Heart left ventricle (tissue), 16 donors: ENCODE data around the gene CDH24. TPM values are rescaled to one million over a fixed set of nuclear protein-coding genes. Genes with fewer than 3 reads are reported as not detected.

Experiments
- ATAC-seq, 4 donors: fragments of 200-7000 bp; cut with Tn5 transposase; one replicate each; pipeline ENCODE4 v1.9.1; 2020 to 2022; ENCODE audit warnings: moderate library complexity in 4 of 4, mild to moderate bottlenecking in 3 of 4, moderate number of reproducible peaks in 1 of 4
- DNase-seq, 5 donors: peaks; one replicate each; pipeline ENCODE4 v3.0.0-alpha.2; 2020
- H3K27ac ChIP-seq, 12 donors: fragments of 200-600 bp; sonication (generic) in 4 of 12; one replicate each; pipeline versions ENCODE4 v1.5.0 to v1.8.0; 2016 to 2022; ENCODE audit warnings: mild to moderate bottlenecking in 2 of 12
- H3K27me3 ChIP-seq, 9 donors: fragments of 200-600 bp; sonication (generic) in 2 of 9; one replicate each; pipeline versions ENCODE4 v1.5.1 to v1.8.0; 2016 to 2022; ENCODE audit warnings: mild to moderate bottlenecking in 3 of 9
- H3K36me3 ChIP-seq, 9 donors: fragments of 200-600 bp; sonication (generic) in 2 of 9; one replicate each; pipeline versions ENCODE4 v1.5.0 to v1.8.0; 2018 to 2022; ENCODE audit warnings: mild to moderate bottlenecking in 2 of 9
- H3K4me1 ChIP-seq, 12 donors: fragments of 200-600 bp; sonication (generic) in 4 of 12; one replicate each; pipeline versions ENCODE4 v1.5.0 to v1.8.0; 2016 to 2022; ENCODE audit warnings: mild to moderate bottlenecking in 3 of 12
- H3K4me3 ChIP-seq, 12 donors: fragments of 200-600 bp; sonication (generic) in 4 of 12; one replicate each; pipeline versions ENCODE4 v1.5.0 to v1.8.0; 2017 to 2022; ENCODE audit warnings: mild to moderate bottlenecking in 9 of 12, moderate library complexity in 4 of 12
- H3K9me3 ChIP-seq, 12 donors: fragments of 200-600 bp; sonication (generic) in 4 of 12; one replicate each; pipeline versions ENCODE4 v1.5.0 to v1.8.0; 2016 to 2022; ENCODE audit warnings: mild to moderate bottlenecking in 1 of 12
- CTCF ChIP-seq, 12 donors: fragments of 200-600 bp; sonication (generic) in 4 of 12; IDR thresholded peaks; one replicate each; pipeline versions ENCODE4 v1.5.0 to v1.8.0; 2018 to 2022; ENCODE audit warnings: antibody characterized with exemption in 12 of 12, mild to moderate bottlenecking in 5 of 12
- POLR2A ChIP-seq, 2 donors: fragments of 450-650 bp; IDR thresholded peaks; one replicate each; pipeline ENCODE4 v1.6.1; 2017; ENCODE audit warnings: antibody characterized with exemption in 2 of 2, mild to moderate bottlenecking in 2 of 2, moderate library complexity in 2 of 2
- WGBS, 4 donors: extraction: QIAGEN DNeasy Blood & Tissue Kit in 2 of 4; methylation state at CpG; one replicate each; pipeline versions ENCODE4 v1.1.5 to v1.1.7; 2013 to 2018; 5-methylcytosine and 5-hydroxymethylcytosine counted together
- intact Hi-C, 10 donors: fragments of 100-400 bp; cut with DNase I; formaldehyde crosslinking; loops; one replicate each; pipeline versions ENCODE4 v1.11.1 to v1.14.2; 2022
- polyA plus RNA-seq, 2 donors: library from polyadenylated mRNA; stranded (reverse); fragments of 200-250 nt; gene quantifications; one replicate each; pipeline ENCODE4 v1.2.3, GENCODE V29; 2013
- total RNA-seq, 9 donors: library from RNA; depleted of rRNA in 2 of 9; stranded (reverse); fragments of >200 nt in 2 of 9; fragmentation: NEBNext Ultra II Directional in 3 of 9; extraction: Animal tissue kit (Norgen Biotek cat#: 25700) in 3 of 9; gene quantifications; one replicate each; pipeline versions ENCODE4 v1.1.0 to v1.2.4, GENCODE V29; 2016 to 2023
- donor health status: ischemic (EF 13 %, LVEDD 7.1; RV severe dilation, severe dysfunction).
- donor health status: healthy with polysubstance abuse.
- donor health status: DM: no; HTN: yes; CAD: no.
- donor health status: DM: no; HTN: no; CAD: no.
- donor health status: ischemic (EF 25% LVEDD 6.9; RV normal size, moderate dysfunction).
- donor health status: ischemic (EF 25% LVEDD 5.7; RV mildly dilated, moderate dysfunction).
- donor health status: healthy.
- donor health status: DM: yes; HTN: yes; CAD: no.
- donor health status: ischemic (EF 35%, LVEDD 5.7; RV mildly dilated, moderate dysfunction).
- donor health status: nonischemic (EF 11% LVEDD 7.7; RV severe dilation, severe dysfunction).
- donor health status: DM: yes; HTN: yes; CAD: no.
- donor health status: PGD.
- donor health status: ischemic (EF 29% LVEDD 5.4; RV normal size, mild dysfunction).
- donor health status: nonischemic (EF 23%, LVEDD 6.1; RV moderate dilation, normal function).

CDH24 gene
- total and polyA plus RNA-seq, 11 donors, result 0.72 to 3.3 (median 1.9) TPM

DNA sequence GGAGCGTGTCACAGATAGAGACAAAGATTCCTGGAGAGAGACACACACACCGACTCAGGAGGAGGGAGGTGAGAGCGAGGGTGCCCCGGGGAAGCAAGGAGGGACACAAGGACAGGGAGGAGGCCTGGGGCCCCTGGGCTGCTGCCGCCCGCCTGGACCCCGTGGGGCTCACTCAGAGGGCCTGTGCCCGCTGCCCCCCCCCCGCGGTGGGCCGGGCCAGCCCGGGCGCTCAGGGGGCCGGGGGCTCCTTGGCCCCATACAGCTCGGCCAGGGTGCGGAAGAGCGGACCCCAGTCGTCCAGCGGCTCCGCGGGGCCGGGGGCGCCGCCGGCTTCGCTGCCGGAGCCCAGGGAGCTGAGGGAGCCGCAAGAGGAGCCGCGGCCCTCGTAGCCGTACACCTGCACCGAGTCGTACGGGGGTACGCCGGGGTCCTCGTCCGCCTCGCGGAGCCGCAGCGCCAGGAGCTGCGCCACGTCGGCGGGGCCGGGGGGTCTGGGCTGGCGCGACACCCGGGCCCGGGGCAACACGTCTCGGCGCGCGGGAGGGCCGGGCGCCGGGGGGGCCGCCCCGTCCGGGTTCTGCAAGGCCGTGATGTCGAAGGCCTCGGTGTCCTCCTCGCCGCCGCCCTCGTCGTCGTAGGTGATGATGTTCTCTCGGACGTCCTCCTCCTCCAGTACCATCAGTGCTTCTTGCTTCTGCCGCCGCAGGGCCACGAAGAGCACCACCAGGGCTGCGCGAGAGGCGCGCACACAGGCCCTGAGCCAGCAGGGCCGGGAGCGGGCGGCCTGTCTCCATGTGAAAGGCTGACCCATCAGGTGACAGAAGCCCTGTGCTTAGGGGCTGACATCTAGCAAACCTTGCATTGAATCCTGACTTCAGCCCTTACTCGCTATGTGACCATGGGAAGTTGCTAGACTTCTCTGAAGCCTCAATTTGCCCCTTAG, 9.3 kb downstream of the CDH24 start:
- Histone ChIP-seq H3K9me3 (no peaks in the 10 kb centered on the region), H3K27ac (peak overlapping the region in 8 of 12 donors; percentile 47 to 78 (median 64)), H3K36me3 (no peaks in the 10 kb centered on the region), H3K27me3 (no peaks in the 10 kb centered on the region), H3K4me1 (peaks cover 3 to 38% (median 14%) of the 10 kb centered on the region in 12 donors), H3K4me3 (no peak overlapping the region)
- 61 to 73% (median 71%) methylated on average over 63 to 85 of the region's 85 CpGs for WGBS, 4 donors
- DNase-seq (no peak), ATAC-seq (no peak)
- no peak for TF ChIP-seq CTCF (IDR thresholded peaks at IDR 0.05)
- no peak for TF ChIP-seq POLR2A (IDR thresholded peaks at IDR 0.05)
- intact Hi-C loops, result no loop called here

GRCh38 chr14:23047034-23047634, 10.2 kb downstream of the CDH24 start:
- WGBS, 4 donors, result 50 to 69% (median 64%) methylated on average over 6 of the region's 6 CpGs
- DNase-seq, result peak in 3 of 5 donors; percentile 54 to 62 (median 55)
- Histone ChIP-seq H3K27ac (peak overlapping the region in 11 of 12 donors; percentile 25 to 78 (median 58)), H3K4me3 (no peak overlapping the region), H3K36me3 (no peaks in the 10 kb centered on the region), H3K9me3 (no peaks in the 10 kb centered on the region), H3K4me1 (peaks cover 3 to 38% (median 14%) of the 10 kb centered on the region in 12 donors), H3K27me3 (no peaks in the 10 kb centered on the region)
- intact Hi-C loops, result no loop called here
- no peak for TF ChIP-seq POLR2A (IDR thresholded peaks at IDR 0.05)
- ATAC-seq, result peak in 3 of 4 donors; percentile 12 to 55 (median 17)

DNA sequence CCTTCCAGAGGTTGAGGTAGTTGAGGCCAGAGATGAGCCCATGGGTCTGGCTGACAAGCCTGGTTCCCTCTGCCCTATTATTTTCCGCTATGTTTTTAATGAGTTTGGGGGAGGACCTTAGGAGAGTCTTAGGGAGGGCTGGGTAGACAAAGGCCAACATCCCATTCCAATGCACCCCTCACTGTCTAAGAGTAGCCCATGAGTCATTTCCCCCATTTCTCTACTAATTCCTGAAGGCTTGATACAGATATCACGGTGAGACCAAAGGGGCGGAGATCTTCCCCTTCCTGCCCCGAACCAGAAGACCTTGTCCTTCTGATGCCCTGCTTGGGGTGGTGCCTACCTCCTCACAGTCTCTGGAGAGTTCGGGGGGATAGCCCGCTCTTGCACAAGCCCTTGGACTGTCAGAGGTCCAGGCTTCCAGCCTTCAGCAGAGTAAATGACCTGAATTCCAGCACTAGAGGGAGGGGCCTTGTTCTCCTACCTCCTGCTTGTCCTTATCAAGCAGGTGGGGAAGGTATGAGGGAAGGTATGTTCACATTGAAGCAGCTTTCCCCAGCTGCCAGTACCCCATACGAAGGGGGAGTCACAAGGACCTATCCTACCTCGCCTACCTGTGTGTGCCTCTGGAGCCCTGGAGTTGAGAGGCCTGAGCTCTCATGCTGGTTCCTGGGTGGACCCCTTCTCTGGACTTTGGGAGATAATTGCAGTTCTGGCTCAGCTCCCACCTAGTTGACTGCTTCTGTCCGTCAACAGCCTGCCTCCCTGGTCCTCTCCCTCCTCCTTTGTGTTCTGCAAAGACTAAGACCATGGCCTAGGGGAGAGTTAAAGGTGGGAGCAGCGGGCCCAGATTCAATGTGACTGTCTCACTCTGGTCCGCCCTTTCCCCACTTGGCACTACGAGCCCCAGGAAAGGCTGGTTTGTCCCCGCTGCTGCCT, 11.6 kb downstream of the CDH24 start:
- H3K4me3 ChIP-seq, result no peak overlapping the region
- H3K4me1 ChIP-seq, result peaks cover 3 to 38% (median 14%) of the 10 kb centered on the region in 12 donors
- peak; percentile 17 to 62 (median 45) for ATAC-seq
- H3K27ac ChIP-seq, result peak overlapping the region in 10 of 12 donors; percentile 25 to 78 (median 60)
- H3K27me3 ChIP-seq, result no peaks in the 10 kb centered on the region
- TF ChIP-seq CTCF (IDR thresholded peaks at IDR 0.05) (no peak), POLR2A (IDR thresholded peaks at IDR 0.05) (no peak)
- no peaks in the 10 kb centered on the region for H3K36me3 ChIP-seq
- whole genome bisulfite sequencing, 4 donors, result 74 to 81% (median 80%) methylated on average over 13 of the region's 13 CpGs
- DNase-seq, result peak in 1 of 5 donors; percentile 61
- intact Hi-C loops, result no loop called here
- H3K9me3 ChIP-seq, result no peaks in the 10 kb centered on the region

DNA sequence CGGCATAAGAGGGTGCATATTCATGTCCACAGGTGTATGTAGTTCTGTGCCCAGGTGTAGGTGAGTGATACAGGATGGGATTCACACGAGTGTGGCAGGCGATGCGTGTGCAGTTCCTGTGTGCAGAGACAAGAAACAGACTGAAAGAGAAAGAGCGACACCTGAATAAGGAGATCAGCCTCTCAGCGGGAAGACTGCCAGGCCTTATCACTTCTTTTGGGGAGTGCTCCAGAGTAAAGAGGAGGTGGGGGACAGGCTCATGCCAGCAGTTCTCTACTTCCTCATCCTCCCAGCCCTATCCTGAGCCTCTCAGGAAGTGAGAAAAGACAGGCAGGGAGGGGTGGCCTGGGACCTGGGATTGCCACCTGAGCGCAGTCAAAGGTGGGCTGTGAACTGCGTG, 12.5 kb downstream of the CDH24 start:
- ATAC-seq (no peak), DNase-seq (no peak)
- no peak for TF ChIP-seq CTCF (IDR thresholded peaks at IDR 0.05)
- TF ChIP-seq POLR2A (IDR thresholded peaks at IDR 0.05), result no peak
- WGBS, 4 donors, result 79 to 89% (median 86%) methylated on average over 8 of the region's 8 CpGs
- intact Hi-C loops, result no loop called here
- Histone ChIP-seq H3K9me3 (no peaks in the 10 kb centered on the region), H3K4me3 (no peak overlapping the region), H3K27me3 (no peaks in the 10 kb centered on the region), H3K4me1 (peaks cover 3 to 38% (median 14%) of the 10 kb centered on the region in 12 donors), H3K36me3 (no peaks in the 10 kb centered on the region), H3K27ac (peak overlapping the region in 7 of 12 donors; percentile 22 to 78 (median 33))
